Subcutaneous adipose tissue (tissue), 4 donors: Measurements from ENCODE around the gene CTDSPL. TPM values are rescaled to one million over a fixed set of nuclear protein-coding genes. Genes with fewer than 3 reads are reported as not detected.

ENCODE experiments used
- total RNA-seq, 4 donors: library from RNA; depleted of rRNA; stranded (reverse); fragments of >200 nt; gene quantifications; one replicate each; pipeline ENCODE4 v1.1.0, GENCODE V29; 2016
- TF ChIP-seq, protein P1 (sequence below): fragments of 450-650 bp; IDR thresholded peaks from one replicate; pipeline ENCODE4 v1.5.1; 2016; ENCODE audit warnings: low read depth, mild to moderate bottlenecking, control low read depth, antibody characterized with exemption, moderate library complexity

Gene CTDSPL
- total RNA-seq, 4 donors from 2014 or later, result 29.0 to 34.8 (median 30.1) TPM

DNA sequence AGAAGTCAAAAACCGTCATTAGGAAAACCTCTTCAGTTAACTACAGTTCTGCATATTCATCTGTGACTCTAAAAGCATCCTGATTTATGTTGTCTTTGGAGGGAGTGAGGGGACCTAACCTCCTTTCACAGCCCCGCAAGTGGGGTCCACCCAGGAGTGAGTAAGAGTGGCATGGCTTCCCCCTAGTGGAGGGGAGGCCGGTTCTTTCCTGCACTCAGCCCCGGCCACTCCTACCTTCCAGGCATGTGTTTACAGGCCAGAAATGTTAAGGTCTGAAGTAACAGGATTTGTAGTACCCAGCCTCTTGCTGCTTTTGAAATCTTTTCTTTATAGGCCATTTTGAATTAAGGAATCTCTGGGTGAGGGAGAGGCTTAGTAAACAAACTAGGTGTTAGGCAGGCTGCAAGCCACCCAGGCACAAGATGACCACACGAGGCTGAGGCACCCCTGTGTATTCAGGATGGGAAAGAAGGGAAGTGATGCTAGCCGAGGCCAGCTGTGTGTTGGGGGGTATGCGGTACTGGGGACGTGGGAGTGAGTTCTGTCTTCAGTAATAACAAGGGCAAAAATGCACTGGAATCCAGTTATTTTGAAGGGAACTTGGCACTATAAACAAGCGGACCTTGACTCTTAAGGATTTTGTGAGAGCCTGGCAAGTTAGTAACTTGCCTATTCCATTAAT, 50.5 kb downstream of the CTDSPL start:
- TF ChIP-seq, protein P1, sequence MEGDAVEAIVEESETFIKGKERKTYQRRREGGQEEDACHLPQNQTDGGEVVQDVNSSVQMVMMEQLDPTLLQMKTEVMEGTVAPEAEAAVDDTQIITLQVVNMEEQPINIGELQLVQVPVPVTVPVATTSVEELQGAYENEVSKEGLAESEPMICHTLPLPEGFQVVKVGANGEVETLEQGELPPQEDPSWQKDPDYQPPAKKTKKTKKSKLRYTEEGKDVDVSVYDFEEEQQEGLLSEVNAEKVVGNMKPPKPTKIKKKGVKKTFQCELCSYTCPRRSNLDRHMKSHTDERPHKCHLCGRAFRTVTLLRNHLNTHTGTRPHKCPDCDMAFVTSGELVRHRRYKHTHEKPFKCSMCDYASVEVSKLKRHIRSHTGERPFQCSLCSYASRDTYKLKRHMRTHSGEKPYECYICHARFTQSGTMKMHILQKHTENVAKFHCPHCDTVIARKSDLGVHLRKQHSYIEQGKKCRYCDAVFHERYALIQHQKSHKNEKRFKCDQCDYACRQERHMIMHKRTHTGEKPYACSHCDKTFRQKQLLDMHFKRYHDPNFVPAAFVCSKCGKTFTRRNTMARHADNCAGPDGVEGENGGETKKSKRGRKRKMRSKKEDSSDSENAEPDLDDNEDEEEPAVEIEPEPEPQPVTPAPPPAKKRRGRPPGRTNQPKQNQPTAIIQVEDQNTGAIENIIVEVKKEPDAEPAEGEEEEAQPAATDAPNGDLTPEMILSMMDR, result no peak

DNA sequence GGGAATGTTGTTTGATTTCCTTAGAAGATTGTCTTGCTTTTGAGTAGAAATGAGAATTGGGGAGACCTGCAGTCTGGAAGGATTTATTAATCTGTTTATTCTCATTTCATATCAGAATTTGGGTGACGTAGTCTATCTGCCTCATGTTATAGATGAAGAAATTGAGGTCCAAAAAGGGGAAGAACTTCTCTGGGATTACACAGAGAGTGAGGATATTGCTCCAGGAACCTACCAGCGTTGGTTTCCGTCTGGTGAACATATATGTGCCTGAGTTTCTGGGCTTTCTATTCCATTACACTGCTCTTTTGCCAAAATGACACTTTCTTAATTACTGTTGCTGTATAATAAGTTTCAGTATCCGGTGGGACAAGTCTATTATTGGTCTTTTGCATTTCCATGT, 51.8 kb downstream of the CTDSPL start:
- TF ChIP-seq, protein P1, result no peak

DNA sequence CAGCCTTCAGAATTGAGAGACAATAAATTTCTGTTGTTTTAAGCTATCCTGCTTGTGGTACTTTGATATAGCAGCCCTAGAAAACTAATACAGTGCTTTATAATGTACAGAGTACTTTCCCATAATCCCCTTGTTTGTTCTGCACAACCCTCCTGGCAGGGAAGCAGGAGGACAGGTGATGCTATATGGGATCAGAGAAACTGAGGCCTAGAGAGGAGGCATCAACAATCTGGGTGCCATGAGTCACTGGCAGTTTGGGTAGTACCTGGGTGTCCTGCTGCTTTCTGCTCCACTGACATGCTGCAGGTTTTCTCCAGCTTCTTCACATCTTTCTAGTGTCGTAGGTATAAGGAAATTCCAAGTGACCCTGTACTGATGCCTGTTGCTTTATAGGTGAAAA, 55.0 kb downstream of the CTDSPL start:
- TF ChIP-seq, protein P1, result no peak

DNA sequence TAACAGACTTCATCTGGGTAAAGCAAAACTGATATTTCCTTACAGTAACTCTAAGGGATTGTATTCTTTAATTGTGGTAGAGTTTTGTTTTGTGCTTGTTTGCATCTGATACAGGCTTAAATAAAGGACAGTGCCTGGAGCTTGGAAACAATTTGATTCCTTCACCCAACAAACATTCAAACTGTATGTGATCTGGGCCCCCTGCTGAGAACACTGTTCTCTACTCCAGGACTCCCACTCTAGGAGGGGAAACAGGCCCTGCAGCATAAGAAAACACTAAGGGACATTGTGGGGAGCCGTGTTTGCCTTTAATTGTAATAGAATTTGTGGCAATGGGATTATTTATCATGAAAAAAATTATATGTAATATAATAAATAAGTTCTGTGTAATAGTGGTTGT, 56.9 kb downstream of the CTDSPL start:
- TF ChIP-seq, protein P1, result no peak

DNA sequence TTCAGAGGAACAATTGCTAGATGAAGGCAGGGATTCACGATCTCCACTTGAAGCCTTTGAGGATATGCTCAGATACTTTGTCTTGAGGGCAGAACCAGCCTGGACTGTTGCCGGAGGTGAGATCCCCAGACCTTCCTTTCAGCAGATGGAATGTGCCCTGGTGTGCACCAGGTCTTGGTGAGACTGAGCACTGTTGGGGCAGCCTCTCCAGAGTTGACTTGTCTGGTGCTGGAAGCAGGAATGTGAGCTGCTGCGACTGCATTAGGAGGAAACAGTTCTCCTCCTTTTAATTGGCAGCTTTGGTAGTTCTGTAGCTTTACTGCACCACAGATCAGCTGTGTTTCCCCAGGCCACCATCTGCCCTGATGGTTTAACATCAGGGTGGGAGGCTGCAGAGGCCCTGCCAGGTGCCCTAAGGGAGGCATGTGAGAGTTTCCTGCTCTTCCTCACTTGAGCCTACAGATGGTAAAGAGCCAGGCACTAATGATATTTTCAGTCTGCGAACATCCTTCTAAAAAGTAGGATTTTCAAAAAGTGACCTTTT, 58.5 kb downstream of the CTDSPL start:
- TF ChIP-seq, protein P1, result no peak

DNA sequence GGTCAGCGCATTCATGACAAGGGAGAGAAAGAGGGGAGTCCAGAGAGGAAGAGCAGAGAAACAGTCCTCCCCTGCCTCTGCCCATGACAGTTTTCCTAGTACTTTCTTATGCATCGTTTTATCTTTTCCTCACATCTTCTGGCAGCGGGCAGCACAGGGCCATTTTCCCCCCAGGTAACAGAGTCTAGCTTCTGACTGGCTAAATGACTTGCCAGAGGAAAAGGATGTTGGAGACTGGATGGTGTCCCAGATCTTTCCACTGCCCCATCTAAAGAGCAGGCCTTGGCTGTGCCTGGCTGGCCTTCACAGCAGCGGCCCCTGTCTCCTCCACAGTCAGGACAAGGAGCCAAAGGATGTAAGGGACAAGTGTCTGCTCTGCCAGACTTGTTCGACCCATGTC, 59.3 kb downstream of the CTDSPL start:
- TF ChIP-seq, protein P1, result no peak

DNA sequence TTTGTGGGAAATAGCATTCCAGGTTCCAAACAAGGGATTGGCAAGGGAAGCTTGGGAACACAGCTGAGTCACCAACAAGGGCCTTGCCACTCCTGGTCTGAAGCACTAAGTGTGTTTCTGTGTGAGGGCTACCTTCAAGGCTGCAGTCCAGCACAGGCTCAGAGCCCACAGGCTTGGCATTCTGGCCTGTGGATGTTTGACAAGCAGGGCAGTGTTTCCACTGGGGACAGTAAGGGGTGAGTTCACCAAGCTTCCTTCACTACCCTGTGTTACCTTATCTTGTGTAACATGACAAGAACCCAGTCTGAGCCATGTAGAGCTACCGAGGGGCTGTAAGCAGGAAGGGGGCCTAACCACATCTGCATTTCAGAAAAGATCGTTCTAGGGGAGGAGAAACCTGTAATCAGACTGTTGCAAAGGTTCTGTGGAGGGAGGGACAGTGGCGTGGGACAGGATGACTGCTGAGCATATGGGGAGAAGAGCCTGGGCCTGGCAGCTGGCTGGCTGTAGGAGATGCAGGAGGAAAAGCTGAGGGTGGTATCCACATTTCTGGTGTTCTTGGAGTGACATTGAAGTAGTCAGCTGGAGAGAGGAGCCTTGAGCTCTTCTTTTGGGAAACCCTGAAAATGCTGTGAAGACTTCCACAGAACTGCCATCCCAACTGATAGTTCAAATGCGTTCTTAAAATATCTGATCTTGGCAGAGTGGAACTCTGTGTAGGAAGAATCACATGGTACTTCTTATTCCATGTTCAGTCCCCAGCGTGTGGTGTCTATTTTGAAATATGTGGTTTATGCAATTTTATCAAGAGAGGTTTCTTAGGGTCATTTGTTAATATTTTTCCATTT, 61.3 kb downstream of the CTDSPL start:
- TF ChIP-seq, protein P1, result no peak
